Measurements from ENCODE around the gene ASPSCR1.
A peak's percentile ranks its signal among the peaks of the same experiment; 100 is the strongest.

Gene ASPSCR1

GRCh38 chr17:81931189-81931556, 46.3 kb upstream of the ASPSCR1 start:
- no peak overlapping the region for H3K27ac ChIP-seq
- no peak for TF ChIP-seq ZFX (IDR thresholded peaks at IDR 0.05)
- no peak for TF ChIP-seq CTCF (conservative IDR thresholded peaks at IDR 0.05)

- no peak overlapping the region for H3K27ac ChIP-seq
- TF ChIP-seq CTCF (conservative IDR thresholded peaks at IDR 0.05) (no peak), ZFX (IDR thresholded peaks at IDR 0.05) (no peak)
These were observed 45.7 kb upstream of the ASPSCR1 start for GRCh38 chr17:81931557-81932332.

- no peak overlapping the region for H3K27ac ChIP-seq
- TF ChIP-seq CTCF (conservative IDR thresholded peaks at IDR 0.05) (no peak), ZFX (IDR thresholded peaks at IDR 0.05) (no peak)
These were observed 45.0 kb upstream of the ASPSCR1 start for GRCh38 chr17:81932333-81932983.

- H3K27ac ChIP-seq: no peak overlapping the region
- no peak for TF ChIP-seq CTCF (conservative IDR thresholded peaks at IDR 0.05)
- no peak for TF ChIP-seq ZFX (IDR thresholded peaks at IDR 0.05)
These were observed 44.2 kb upstream of the ASPSCR1 start for GRCh38 chr17:81933178-81933699.

- no peak for TF ChIP-seq ZFX (IDR thresholded peaks at IDR 0.05)
- no peak overlapping the region for H3K27ac ChIP-seq
These were observed 43.2 kb upstream of the ASPSCR1 start for GRCh38 chr17:81934098-81934757.

GRCh38 chr17:81934850-81935708, 42.4 kb upstream of the ASPSCR1 start:
- no peak overlapping the region; the same call in 1 of the 2 replicates for H3K27ac ChIP-seq
- TF ChIP-seq ZFX (IDR thresholded peaks at IDR 0.05): no peak
- no peak for TF ChIP-seq CTCF (conservative IDR thresholded peaks at IDR 0.05)

GRCh38 chr17:81935709-81936084, 41.7 kb upstream of the ASPSCR1 start:
- peak overlapping the region; percentile 91 for H3K27ac ChIP-seq
- no peak for TF ChIP-seq CTCF (conservative IDR thresholded peaks at IDR 0.05)
- TF ChIP-seq ZFX (IDR thresholded peaks at IDR 0.05): no peak

Measured in C4-2B (cell line).